8988T (cell line): ENCODE results near the gene ARSB.
A peak's percentile ranks its signal among the peaks of the same experiment; 100 is the strongest.

Experiments used
- DNase-seq: peaks from one replicate; pipeline ENCODE4 v3.0.0; 2011

Gene ARSB

DNA sequence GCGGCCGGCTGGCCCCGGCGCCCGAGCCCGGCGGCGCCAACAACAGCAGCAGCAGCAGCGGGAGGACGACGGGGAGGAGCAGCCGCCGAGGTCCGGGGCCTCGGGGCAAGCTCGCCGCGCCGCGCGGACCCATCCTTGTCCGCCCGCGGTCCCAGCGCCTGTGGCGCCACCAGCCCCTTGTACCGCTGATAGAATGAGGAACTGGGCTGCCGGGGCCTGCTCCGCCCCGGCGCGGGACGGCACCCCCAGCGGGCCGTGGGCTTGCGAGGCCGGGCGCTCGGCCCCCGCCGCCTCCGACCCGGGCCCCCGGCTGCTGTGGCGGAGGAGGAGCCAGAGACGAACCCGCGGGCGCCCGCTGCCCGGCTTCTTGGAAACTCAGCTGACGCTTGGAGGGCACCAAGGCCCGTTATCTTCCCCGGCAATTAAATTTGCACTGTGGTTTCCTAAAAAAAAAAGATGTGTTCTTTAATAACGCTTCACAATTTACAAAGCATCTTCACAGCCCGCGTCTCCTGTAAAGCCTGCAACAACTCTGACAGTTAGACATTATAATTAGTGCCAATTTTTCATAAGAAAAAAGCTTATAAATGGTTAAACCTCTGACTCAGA, at the start of gene ARSB:
Gene ARSB, minus strand, starts transcription at position 195 of the 609 bp plus-strand sequence. Its CDS starts 62 bp downstream, at position 133.
- DNase-seq: peak; percentile 37

DNA sequence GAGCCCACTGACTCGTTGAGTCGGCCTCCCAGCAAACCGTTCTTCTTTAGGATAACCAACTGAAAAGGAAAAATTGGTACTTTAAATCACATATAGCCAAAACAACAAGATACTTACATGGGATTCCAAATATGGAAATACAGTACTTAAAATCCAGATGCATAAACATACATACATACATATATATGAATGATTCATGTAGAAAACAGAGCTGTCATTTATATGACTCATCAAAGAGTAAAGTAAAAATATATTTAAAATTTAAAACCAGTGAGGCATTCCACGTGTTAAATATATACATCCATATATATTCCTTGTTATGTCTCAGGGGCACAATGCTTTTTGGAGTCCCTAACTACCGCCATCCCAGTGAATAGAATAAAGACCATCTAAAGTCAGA, 47.7 kb upstream of the ARSB start:
- no peak for DNase-seq

DNA sequence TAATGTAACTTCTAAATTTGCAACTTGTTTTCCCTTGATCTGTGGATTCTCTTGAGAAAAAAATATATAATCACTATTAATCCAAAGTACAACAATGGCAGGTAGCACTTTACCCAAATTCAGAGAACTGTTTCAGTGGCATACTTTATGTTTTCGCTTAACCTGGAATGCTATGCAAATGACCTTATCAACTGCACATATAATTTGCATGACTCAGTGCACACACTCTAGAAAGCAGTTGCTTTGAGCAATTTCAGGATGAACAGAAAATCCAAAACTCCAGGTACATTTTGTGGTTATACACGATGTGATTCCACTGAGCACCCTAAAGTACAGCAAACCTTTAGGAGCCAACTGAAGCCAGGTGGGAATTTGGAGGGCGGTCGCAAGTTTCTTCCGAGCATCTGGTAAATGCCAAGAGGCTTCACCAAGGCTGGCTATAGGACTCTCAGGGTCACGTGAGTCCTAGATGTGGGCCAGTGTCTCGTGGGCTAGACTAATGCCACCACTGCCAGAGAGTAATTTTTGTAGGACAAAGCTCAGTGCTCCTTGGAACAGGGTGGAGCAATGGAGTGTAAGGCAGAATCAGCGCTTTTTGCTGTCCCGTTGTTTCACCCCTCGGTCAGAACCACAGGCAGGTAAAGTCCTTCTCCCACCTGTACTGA, 47.1 kb upstream of the ARSB start:
- no peak for DNase-seq

DNA sequence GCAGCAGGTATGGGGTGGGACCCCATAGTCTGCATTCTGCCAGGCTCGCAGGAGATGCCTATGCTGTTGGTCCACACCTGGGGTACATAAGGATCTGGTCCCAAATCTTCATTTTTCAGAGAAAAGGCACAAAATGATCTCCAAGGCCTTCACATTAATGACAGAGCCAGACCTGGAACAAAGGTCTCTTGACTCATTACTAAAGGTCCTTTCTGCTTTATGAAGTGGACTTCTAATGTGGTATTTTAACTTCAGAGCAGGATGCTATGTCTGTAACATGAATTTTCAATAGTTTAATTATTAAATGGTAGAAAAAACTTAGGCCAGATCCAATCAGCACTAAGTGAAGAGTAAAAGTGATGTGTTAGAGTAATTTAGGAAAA, 46.4 kb upstream of the ARSB start:
- DNase-seq: no peak

DNA sequence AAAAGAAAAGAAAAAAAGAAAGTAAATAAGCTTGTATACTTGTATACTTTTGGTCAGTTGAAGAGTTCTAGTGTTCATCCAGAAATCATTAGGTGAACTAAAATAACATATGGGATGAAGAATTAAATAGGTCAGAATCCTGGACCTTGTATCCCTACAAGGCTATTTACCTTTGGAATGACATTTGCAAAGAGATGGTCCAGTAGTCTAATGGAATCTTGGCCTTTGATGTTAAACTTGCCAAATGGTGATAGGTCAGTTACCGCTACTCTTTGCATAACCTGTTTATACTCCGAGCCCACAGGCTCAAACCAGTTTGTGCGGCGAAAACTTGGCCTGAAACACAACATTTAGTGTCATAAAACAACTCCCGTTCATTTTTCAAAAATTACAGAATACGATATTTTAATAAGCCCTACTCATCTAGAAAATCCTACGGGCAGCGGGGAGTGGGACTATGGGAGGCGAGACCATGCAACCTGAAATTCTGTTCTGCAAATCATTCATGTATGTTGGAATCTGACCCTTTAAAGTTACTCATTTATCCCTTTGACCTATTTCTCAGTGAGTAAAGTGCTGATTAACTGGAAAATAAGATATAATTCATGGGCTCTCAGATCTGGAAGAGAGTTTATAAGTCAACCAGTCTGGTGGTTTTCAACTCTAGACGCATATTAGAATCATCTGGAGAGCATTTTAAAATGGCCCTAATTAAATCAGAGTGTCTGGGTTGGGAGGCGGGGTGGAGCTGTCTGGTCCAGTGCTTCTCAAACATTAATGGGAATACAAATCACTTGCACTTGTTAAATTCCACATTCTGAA, 45.8 kb upstream of the ARSB start:
- no peak for DNase-seq

DNA sequence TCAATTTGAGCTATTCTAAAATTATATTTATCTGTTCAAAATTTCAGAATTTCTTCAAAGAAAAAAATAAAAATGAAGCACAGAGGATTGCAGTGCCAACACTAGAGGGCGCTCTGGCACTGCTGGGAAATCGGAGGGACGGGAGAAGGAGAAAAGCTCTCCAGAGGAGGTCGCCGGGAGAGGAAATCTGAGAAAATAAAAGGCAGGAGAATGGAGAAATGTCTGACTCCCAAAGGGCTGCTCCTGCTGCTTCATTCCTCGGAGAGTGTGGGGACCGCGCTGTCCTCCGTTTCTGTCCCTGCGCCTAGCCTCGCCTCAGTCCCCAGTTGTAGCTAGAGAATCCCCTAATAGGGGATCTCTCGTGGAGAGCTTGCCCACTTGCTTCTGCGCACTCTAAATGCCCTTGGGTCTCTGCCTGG, 40.0 kb upstream of the ARSB start:
- no peak for DNase-seq

DNA sequence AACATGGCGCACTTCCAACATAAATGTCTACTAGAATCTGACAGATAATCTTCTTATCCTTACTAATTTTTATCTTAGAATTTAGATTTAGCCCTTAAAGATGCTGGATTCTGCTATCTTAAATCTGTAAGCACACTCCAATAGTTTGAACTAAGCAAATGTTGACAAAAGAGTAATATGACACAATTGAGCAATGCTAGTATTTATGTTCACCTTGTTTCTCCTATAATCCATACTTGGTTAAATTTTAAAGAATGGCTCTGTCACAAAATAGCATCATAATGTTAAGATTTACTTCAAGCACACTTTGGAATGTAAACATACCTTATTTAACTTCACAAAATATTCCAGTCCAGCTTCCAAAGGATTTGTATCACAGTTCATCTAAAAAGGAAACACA, 38.8 kb upstream of the ARSB start:
- no peak for DNase-seq

DNA sequence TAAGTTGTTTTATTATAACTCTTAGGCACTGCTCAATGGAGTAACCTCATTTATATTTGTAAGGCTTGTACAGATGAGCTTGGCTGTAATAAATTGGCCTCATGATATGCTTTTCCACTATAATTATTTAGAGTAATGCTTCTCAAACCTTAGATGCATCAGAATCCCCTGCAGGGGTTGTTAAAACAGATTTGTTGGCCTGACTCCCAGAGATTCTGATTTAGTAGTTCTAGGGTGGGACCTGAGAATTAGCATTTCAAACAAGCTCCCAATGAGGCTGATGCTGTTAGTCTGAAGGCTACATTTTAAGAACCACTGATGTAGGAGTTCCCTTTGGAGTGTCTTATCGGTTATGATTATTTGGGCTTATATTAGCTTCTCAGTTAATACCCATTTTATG, 38.2 kb upstream of the ARSB start:
- no peak for DNase-seq

DNA sequence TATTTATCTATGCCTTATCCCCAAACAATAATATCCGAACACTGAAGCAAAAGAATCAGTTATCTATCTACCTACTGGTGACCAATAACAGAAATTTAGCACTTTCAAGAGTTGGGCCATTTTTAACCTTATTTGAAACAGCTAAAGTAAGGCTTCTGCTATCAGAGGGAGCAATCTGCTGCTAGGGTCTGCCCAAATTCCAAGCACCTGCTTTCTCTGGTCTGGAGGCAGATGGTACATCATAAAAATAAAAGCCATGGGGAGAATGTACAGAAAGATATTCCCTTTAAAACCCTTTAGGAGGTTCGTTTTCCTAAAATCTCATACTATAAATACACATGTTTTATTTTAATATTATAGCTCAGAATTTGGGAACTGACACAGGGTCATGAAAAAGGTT, 37.7 kb upstream of the ARSB start:
- DNase-seq: no peak

DNA sequence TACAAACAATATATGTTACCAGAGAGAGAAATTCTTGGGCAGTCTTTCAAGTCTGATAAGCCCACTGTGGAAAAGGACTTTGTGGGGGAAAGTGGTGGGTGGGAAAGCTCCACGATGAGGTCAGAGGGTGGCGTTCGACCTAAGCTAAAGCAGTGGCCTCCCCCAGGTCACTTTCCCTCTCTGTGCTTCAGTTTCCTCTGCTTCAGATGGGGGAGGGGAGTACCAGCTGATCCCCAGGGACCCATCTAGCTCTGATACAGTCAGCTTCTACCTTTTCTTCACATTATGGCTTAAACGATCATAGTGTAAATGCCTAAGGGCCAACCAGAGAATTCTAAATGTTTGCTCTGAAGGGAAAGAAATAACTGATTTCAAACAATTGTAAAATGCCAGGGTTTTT, 36.6 kb upstream of the ARSB start:
- no peak for DNase-seq

DNA sequence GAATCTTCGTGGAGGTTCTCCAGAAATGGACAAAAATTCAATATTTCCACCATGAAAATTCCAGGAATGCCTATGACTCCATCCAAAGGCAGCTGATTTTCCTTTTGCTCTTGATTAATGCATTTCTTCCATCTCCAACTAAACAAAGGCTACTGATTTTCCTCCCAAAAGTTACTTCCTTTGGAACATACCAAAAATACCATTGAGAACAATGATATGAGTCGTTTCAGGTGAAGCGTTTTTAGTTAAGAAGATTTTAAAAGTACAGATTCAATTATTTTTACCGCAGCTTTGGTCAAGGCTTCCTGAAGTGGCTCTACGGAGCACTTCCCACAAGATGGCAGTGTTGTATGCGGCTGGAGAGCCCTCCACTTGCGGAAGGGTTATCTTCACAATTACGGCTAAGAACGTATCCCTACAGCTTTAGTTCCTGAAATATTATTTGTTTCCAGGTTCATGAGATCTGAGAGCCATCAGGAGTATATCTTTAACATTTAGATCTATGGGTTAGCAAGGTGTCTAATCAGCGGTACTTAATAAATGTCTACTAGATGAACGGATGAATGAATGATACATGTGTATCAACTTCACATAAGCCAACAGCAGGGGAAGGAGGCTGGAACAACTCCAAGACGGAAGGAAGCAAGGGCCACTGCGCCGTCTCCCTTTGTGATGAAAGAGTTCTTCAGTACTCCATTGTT, 35.9 kb upstream of the ARSB start:
- no peak for DNase-seq

DNA sequence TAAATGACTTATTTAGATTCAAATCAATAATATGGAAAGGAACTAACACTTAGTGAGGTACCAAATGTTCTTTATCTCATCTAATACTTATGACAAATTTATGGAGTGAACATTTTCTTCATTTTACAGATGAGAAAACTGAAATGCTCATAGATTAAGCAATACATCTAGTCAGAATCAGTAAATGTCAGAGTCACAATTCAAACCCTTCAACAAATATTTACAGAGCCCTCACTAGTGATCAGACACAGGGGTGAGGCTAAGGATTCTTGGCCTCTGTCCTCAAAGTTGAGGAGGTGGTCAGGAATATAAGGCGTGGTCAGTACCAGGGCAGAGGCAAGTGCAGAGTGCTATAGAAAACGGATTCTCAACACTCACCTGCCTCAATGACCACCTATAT, 29.5 kb upstream of the ARSB start:
- no peak for DNase-seq

DNA sequence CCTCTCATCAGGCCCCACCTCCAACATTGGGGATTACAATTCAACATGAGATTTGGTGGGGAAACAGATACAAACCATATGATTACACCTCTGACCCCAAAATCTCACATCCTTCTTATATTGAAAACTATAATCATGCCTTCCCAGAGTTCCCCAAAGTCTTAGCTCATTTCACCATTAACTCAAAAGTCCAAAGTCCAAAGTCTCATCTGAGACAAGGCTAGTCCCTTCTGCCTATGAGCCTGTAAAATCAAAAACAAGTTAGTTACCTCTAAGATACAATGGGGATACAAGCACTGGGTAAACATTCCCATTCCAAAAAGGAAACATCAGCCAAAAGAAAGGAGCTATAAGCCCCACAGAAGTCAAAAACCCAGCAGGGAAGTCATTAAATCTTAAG, 26.8 kb upstream of the ARSB start:
- DNase-seq: no peak

DNA sequence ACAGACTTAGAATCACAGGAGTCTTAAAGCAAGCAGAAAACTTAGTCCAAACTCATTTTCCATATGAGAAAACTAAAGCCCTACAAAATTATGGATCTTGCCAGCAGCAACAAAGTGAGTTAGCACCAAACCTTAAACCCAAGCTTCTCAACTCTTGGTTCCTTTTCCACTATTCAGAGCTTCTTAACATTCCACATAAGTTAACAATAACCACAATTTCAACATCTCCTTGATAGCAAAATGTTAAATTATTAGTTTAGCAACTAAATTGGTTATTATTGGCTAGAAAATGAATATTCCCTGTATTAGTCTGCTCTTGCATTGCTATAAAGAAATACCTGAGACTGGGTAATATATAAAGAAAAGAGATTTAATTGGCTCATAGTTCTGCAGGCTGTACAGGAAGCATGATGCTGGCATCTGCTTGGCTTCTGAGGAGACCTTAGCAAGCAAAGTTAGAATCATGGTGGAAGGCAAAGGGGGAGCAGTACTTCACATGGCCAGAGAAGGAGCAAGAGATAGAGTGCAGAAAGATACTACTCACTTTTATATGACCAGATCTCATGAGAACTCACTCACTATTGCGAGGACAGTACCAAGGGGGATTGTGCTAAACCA, 26.2 kb upstream of the ARSB start:
- no peak for DNase-seq

DNA sequence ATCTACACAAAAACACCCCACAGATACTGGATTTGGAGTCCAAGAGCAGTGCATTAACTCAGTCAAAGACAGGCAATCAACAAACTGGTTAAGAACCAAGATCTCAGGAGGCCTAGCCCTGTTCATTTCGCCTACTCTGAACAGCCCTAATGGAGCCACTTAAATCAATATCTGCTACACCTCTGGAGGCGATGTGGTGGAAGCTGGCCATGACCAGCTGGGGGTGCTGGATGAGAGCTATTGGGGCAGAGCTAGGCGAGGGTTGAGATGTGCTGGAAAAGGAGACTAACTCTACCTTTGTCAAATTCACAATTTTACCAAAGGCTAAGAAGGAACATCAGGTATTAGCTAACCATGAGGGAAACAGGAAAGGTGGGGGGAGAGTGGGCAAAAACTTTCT, 23.3 kb upstream of the ARSB start:
- no peak for DNase-seq

DNA sequence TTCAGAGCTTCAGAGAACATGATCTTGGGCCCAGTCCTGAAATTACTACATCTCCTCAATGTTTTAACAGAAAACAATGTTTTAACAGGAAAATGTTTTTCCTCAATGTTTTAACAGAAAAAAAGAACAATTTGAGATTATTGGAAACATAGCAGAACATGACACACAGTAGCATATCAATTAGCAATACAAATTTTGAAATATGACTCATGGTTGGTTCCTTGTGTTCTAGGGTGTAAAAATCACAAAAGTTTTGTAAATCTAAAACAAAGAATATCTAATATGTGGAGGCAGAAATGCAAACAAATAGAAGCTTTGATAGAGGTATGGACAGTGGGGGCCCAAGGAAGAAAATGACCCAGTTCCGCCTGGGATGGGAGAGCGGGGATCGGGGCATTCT, 22.8 kb upstream of the ARSB start:
- no peak for DNase-seq

DNA sequence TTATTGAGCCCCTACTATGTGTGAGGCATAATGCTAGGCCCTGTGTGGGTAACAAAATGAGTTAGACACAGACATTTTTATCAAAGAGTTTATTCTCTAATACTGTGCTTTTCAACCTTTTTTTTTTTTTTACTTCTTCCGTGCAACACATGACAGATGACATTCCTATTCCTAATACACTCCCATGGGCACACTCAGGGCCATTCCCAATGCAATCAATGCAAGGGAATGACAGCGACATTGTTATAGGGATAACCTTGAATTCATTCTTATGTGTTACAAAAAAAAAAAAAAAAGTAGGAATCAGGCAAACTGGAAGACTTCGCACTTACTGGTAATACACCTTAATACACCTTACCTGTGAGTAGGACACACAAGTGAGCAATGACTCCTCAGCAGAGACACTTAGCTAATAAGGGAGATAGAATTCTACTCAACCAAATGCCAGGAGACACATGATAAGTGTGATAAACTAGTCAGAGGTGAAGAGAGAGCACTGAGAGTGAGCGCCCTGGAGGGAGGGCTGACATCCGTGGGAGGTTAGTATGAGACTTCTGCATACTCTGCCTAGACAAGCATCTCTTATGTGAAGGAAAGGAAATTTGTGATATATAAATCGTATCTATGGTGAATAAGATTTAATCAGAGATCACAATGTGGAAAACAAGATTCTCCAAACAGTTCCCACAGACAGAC, 21.0 kb upstream of the ARSB start:
- DNase-seq: no peak

DNA sequence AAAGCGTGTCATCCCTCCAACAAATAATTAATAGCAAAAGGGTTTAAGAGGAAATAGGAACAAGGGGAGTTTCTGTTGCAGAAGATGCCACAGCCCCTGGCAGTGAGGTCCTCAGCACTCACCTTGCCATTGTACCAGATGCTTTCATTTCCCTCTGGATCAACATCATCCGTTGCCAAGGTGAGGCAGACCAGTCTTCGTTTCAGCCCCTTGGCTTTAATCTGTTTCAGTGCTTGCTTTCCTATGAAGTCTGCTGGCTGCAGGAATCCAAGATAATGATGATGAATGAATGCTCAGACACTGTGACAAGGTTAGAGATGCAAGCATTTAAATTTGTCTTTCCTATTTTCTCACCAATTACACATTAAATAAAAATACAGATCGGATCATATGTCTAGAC, 20.0 kb upstream of the ARSB start:
- no peak for DNase-seq

DNA sequence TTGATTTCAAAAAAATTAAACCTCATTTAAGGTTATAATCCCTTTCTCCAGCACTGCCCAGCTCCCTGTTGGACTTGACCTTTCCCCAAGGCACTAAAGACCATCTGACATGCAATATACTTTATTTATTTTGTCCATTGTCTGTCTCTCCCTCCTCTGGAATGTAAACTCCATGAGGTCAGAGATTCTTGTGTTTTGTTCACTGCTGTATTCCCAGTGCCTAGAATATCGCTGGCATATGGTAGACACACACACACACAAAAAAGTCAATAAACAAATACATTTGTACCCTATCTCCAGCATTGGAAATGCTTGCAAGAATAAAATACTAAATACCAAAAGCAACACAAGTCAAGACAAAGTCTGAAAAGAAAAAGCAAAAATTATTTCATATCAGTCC, 17.3 kb upstream of the ARSB start:
- no peak for DNase-seq

DNA sequence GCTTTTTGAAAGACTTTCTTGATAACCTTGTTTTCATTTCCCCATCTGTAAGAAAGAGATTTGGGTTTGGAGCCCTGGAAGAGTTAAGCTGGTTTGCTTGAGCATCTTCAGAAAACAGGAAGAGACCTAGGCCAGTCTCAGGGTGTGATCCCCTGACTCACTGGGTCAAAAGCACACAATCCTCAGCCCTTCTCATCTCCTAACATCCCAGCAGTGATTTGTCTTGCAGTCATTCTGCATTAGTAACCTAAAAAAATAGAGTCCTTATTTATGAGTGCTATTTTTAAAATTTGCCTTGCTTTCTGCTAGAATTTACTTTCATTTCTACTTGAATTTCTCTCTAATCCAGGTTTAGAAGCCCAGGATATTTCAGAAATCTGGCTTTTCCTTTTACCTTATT, 16.4 kb upstream of the ARSB start:
- DNase-seq: no peak

DNA sequence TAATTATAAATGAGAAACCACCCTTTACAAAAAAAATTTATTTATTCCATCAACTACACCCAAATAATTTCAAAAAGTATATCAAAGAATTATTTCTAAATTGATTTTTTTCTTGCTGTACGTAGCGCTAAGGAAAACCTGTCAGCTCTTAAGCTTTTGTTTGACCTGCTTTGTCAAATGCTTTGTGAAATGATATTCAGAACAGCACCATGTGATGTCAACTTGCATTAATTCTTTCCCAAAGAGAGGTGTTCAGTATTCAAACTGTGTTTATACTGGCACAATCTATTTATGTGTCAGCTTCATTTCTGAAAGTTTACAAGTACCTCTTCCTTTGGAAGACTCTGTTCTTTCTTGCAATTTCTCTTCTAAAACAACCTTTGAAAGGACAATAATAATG, 12.0 kb upstream of the ARSB start:
- DNase-seq: no peak

DNA sequence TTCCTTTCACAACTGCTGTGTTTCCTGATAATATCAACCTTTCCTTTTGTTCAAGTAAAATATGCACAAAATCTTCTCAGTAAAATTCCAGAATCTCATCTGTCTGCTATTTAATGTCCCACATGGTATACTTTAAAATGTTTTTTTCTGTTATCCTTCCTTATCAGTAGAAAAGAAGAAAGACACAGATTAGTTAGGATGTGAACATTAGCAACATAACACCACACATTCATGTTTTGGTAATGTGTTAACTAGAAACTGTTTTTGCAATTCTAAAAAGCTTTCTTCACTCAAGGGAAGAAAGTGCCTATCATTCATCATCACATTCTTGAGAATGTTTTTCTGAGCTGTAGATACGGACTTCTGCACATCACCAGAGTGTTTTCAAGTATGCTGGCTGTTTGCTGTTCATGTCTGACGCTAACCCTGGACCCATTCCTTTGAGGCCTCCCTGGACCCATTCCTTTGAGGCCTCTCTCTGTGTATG, 10.5 kb upstream of the ARSB start:
- DNase-seq: no peak
